ENCODE results near the gene NR2E3. TPM values are rescaled to one million over a fixed set of nuclear protein-coding genes. Genes with fewer than 3 reads are reported as not detected.

Gene NR2E3
- total RNA-seq, 2 experiments from 2014 or later: not detected

GRCh38 chr15:71804695-71805470 is 5.5 kb upstream of the NR2E3 start:
- peak overlapping the region; percentile 21 for H3K4me2 ChIP-seq (ENCODE audit: low read length)
- no TSS peak for BruUV-seq (replicated peaks)
- TF ChIP-seq EZH2phosphoT487 (IDR thresholded peaks at IDR 0.05; ENCODE audit: borderline replicate concordance, low read depth, low read length) (no peak), CTCF (conservative IDR thresholded peaks at IDR 0.05; ENCODE audit: low read length) (no peak)

GRCh38 chr15:71806452-71806931 is 3.9 kb upstream of the NR2E3 start:
- no peak for DNase-seq (ENCODE audit: low spot score)
- ChIA-PET CTCF (ENCODE audit: unreplicated experiment) (no interaction called here), POLR2A (no interaction called here)
- Histone ChIP-seq H3K4me2 (ENCODE audit: low read length) (no peak overlapping the region), H4K20me1 (ENCODE audit: insufficient read depth, low read length) (no peaks in the 10 kb centered on the region), H3K4me1 (ENCODE audit: insufficient read depth, low read length, poor library complexity, severe bottlenecking) (peaks cover 7% of the 10 kb centered on the region), H2AFZ (ENCODE audit: low read length) (no peak overlapping the region), H3K4me3 (ENCODE audit: low read depth, low read length, poor library complexity, severe bottlenecking) (no peak overlapping the region), H3K9me3 (ENCODE audit: low read length) (no peaks in the 10 kb centered on the region), H3K27ac (ENCODE audit: low read depth, low read length, poor library complexity, severe bottlenecking) (no peak overlapping the region), H3K9me2 (ENCODE audit: insufficient read depth, low read length) (no peaks in the 10 kb centered on the region), H3K36me3 (ENCODE audit: insufficient read depth, low read length) (no peaks in the 10 kb centered on the region), H3K79me2 (ENCODE audit: insufficient read depth, low read depth, low read length) (no peaks in the 10 kb centered on the region)
- TF ChIP-seq EZH2phosphoT487 (IDR thresholded peaks at IDR 0.05; ENCODE audit: borderline replicate concordance, low read depth, low read length): no peak
- no peak for TF ChIP-seq CTCF (conservative IDR thresholded peaks at IDR 0.05; ENCODE audit: low read length)
- no TSS peak for BruUV-seq (replicated peaks)
- intact Hi-C loops (cut with micrococcal nuclease; ENCODE audit: unreplicated experiment): no loop called here

More at GRCh38 chr15:71804695-71805470, 5.5 kb upstream of the NR2E3 start:
- H4K20me1 ChIP-seq (ENCODE audit: insufficient read depth, low read length): no peaks in the 10 kb centered on the region
- CTCF ChIA-PET (ENCODE audit: unreplicated experiment): interaction anchor here (0.6 kb wide), 1 partner anchor 1776 kb away, joined by 3 read pairs; no protein-coding TSS in a partner anchor
- H3K27ac ChIP-seq (ENCODE audit: low read depth, low read length, poor library complexity, severe bottlenecking): no peak overlapping the region
- peak overlapping the region; percentile 40; the same call in 1 of the 2 replicates for H2AFZ ChIP-seq (ENCODE audit: low read length)
- H3K9me2 ChIP-seq (ENCODE audit: insufficient read depth, low read length): no peaks in the 10 kb centered on the region
- POLR2A ChIA-PET: interaction anchor here (0.6 to 0.7 kb wide), 3 partner anchors 14 to 229 kb away, joined by 3 read pairs; no protein-coding TSS in a partner anchor
- peaks cover 7% of the 10 kb centered on the region for H3K4me1 ChIP-seq (ENCODE audit: insufficient read depth, low read length, poor library complexity, severe bottlenecking)
- peak; percentile 6 for DNase-seq (ENCODE audit: low spot score)
- H3K9me3 ChIP-seq (ENCODE audit: low read length): no peaks in the 10 kb centered on the region
- H3K4me3 ChIP-seq (ENCODE audit: low read depth, low read length, poor library complexity, severe bottlenecking): no peak overlapping the region
- no peaks in the 10 kb centered on the region for H3K79me2 ChIP-seq (ENCODE audit: insufficient read depth, low read depth, low read length)
- no peaks in the 10 kb centered on the region for H3K36me3 ChIP-seq (ENCODE audit: insufficient read depth, low read length)
- intact Hi-C loops (cut with micrococcal nuclease; ENCODE audit: unreplicated experiment): loop anchor here (5.0 kb wide), 1 partner anchor 358 kb away; no protein-coding TSS in a partner anchor

GRCh38 chr15:71807125-71807629 is 3.2 kb upstream of the NR2E3 start:
- Histone ChIP-seq H3K27ac (ENCODE audit: low read depth, low read length, poor library complexity, severe bottlenecking) (no peak overlapping the region), H2AFZ (ENCODE audit: low read length) (no peak overlapping the region), H4K20me1 (ENCODE audit: insufficient read depth, low read length) (no peaks in the 10 kb centered on the region), H3K4me1 (ENCODE audit: insufficient read depth, low read length, poor library complexity, severe bottlenecking) (peaks cover 7% of the 10 kb centered on the region), H3K36me3 (ENCODE audit: insufficient read depth, low read length) (no peaks in the 10 kb centered on the region), H3K4me3 (ENCODE audit: low read depth, low read length, poor library complexity, severe bottlenecking) (no peak overlapping the region), H3K4me2 (ENCODE audit: low read length) (no peak overlapping the region), H3K9me2 (ENCODE audit: insufficient read depth, low read length) (no peaks in the 10 kb centered on the region), H3K9me3 (ENCODE audit: low read length) (no peaks in the 10 kb centered on the region), H3K79me2 (ENCODE audit: insufficient read depth, low read depth, low read length) (no peaks in the 10 kb centered on the region)
- BruUV-seq (replicated peaks): no TSS peak
- no peak for DNase-seq (ENCODE audit: low spot score)
- POLR2A ChIA-PET: no interaction called here
- CTCF ChIA-PET (ENCODE audit: unreplicated experiment): no interaction called here
- TF ChIP-seq CTCF (conservative IDR thresholded peaks at IDR 0.05; ENCODE audit: low read length) (no peak), EZH2phosphoT487 (IDR thresholded peaks at IDR 0.05; ENCODE audit: borderline replicate concordance, low read depth, low read length) (no peak)
- intact Hi-C loops (cut with micrococcal nuclease; ENCODE audit: unreplicated experiment): no loop called here

All from OCI-LY7 (cell line).